ENCODE results near the gene ZDHHC21. TPM values are rescaled to one million over a fixed set of nuclear protein-coding genes. Genes with fewer than 3 reads are reported as not detected.

Gene ZDHHC21
- total and polyA plus RNA-seq, 9 of the 15 experiments (the other 6 are each of a cell fraction or from before 2014, with no cell fraction given): 0.10 to 1.9 (median 1.00) TPM

GRCh38 chr9:14661421-14662059, 31.7 kb downstream of the ZDHHC21 start (continued):
- TF ChIP-seq CREB5 (CRISPR knock-in tag; IDR thresholded peaks at IDR 0.05) (no peak), GTF3C2 (IDR thresholded peaks at IDR 0.05; ENCODE audit: borderline replicate concordance, extremely low read depth, insufficient read length) (no peak), REST (IDR thresholded peaks at IDR 0.05; ENCODE audit: borderline replicate concordance) (peak; percentile 45; the same call in 1 of the 2 replicates), REST (CRISPR knock-in tag; IDR thresholded peaks at IDR 0.05; ENCODE audit: low read depth) (no peak), RAD21 (CRISPR knock-in tag; conservative IDR thresholded peaks at IDR 0.05 in 1 of 2, IDR thresholded peaks at IDR 0.05 in 1 of 2) (peak; percentile 52 to 74), MCM3 (IDR thresholded peaks at IDR 0.05) (no peak), THAP12 (CRISPR knock-in tag; IDR thresholded peaks at IDR 0.05) (no peak), MAFG (tag; conservative IDR thresholded peaks at IDR 0.05) (peak; percentile 85), ZNF316 (IDR thresholded peaks at IDR 0.05) (peak; percentile 95), HIVEP1 (CRISPR knock-in tag; IDR thresholded peaks at IDR 0.05) (no peak), SRF (CRISPR knock-in tag; IDR thresholded peaks at IDR 0.05) (no peak), KLF13 (tag; IDR thresholded peaks at IDR 0.05; ENCODE audit: borderline replicate concordance, low read depth) (no peak)

Data from K562 (cell line).